Aorta (tissue), 5 donors: ENCODE results near the gene FBXL15. TPM values are rescaled to one million over a fixed set of nuclear protein-coding genes. Genes with fewer than 3 reads are reported as not detected.
"Not testable (repeated sequence)": the region's sequence is repeated elsewhere in the genome, so short reads cannot be mapped to it uniquely, and the experiment has no call there.

Source experiments
- ATAC-seq: fragments of 200-7000 bp; cut with Tn5 transposase; one replicate; pipeline ENCODE4 v1.9.1; 2022; ENCODE audit warnings: moderate library complexity; ENCODE audit not compliant: low FRiP score
- DNase-seq, 2 donors: peaks; one replicate each; pipeline ENCODE4 v3.0.0-alpha.2; 2020
- H3K27ac ChIP-seq, 2 donors: one replicate each; pipeline ENCODE4 v1.5.1; 2013; ENCODE audit warnings: low read length in 2 of 2, mild to moderate bottlenecking in 2 of 2, moderate library complexity in 2 of 2, control low read depth in 1 of 2, inconsistent platforms in 1 of 2, low read depth in 1 of 2
- H3K27me3 ChIP-seq, 2 donors: one replicate each; pipeline ENCODE4 v1.6.1; 2013; ENCODE audit warnings: control low read depth in 1 of 2, low read length in 1 of 2, mild to moderate bottlenecking in 1 of 2, moderate library complexity in 1 of 2; ENCODE audit not compliant: insufficient read depth in 2 of 2, control insufficient read depth in 1 of 2
- H3K36me3 ChIP-seq, 2 donors: one replicate each; pipeline ENCODE4 v1.6.1; 2013; ENCODE audit warnings: control low read depth in 1 of 2, low read length in 1 of 2, mild to moderate bottlenecking in 1 of 2; ENCODE audit not compliant: insufficient read depth in 2 of 2, control insufficient read depth in 1 of 2
- H3K4me1 ChIP-seq, 2 donors: one replicate each; pipeline ENCODE4 v1.6.1; 2013; ENCODE audit warnings: low read length in 2 of 2, control low read depth in 1 of 2, mild to moderate bottlenecking in 1 of 2, moderate library complexity in 1 of 2; ENCODE audit not compliant: insufficient read depth in 2 of 2, control insufficient read depth in 1 of 2
- H3K4me3 ChIP-seq, 2 donors: one replicate each; pipeline ENCODE4 v1.5.1; 2013; ENCODE audit warnings: low read length in 2 of 2, control low read depth in 1 of 2, mild to moderate bottlenecking in 1 of 2
- H3K9me3 ChIP-seq: one replicate; pipeline ENCODE4 v1.6.1; 2013; ENCODE audit warnings: mild to moderate bottlenecking, low read length; ENCODE audit not compliant: control insufficient read depth
- WGBS, 2 donors: extraction: QIAGEN DNeasy Blood & Tissue Kit; methylation state at CpG; one replicate each; pipeline ENCODE4 v1.1.7; 2013; 5-methylcytosine and 5-hydroxymethylcytosine counted together
- intact Hi-C, 2 donors: fragments of 100-400 bp; cut with DNase I; formaldehyde crosslinking; loops; one replicate each; pipeline versions ENCODE4 v1.14.2 to v1.15.0; 2022
- polyA plus RNA-seq, 2 donors: library from polyadenylated mRNA; stranded (reverse); fragments of 200-250 nt; gene quantifications; one replicate each; pipeline ENCODE4 v1.2.3, GENCODE V29; 2013
- total RNA-seq, 2 donors: library from RNA; stranded (reverse); fragmentation: NEBNext Ultra II Directional; extraction: Animal tissue kit (Norgen Biotek cat#: 25700); gene quantifications; one replicate each; pipeline ENCODE4 v1.2.1, GENCODE V29; 2021
- donor health status: healthy with polysubstance abuse.
- donor health status: Bipolar disorder and iron deficiency.
- donor health status: DM: no; HTN: no; CAD: no.
- donor health status: DM: no; HTN: no; CAD: no.
- donor health status: DM: yes; HTN: yes; CAD: no.

Gene FBXL15
- total and polyA plus RNA-seq, 4 donors = 7.0 to 30.5 (median 10.4) TPM

DNA sequence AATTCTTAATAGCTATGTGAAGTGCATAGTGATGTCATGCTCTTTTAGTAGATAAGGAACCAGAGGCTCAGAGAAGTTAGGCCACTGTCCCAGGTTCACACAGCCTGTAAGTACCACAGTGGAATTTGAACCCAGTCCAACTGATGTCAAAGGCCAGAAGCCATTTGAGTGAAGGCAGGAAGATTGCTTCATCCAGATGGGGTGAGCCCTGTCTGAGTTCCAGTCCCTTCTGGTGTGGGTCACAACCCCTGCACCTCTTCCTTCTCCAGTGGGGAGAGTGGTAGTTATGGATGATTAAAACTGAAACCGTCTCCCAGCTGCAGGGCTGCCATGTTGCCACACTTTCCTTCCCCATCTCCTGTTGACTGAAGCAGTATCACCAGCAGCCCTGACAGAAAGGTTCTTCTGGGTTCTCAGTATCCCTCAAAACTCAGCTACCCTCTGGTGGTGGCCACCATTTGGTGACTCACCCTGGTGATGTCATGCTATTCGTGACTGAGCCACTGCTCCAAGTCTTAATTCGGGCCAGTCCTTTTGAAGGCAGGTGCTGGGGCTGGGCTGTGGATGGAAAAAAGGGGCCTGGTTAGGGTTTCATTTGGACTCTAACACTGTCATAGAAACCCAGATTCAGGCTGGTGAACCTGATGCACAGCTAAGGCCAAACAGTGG is 32.2 kb downstream of the FBXL15 start:
- no peaks in the 10 kb centered on the region for H3K36me3 ChIP-seq
- no peak overlapping the region for H3K4me3 ChIP-seq
- ATAC-seq (no peak), DNase-seq (peak in 1 of 2 donors; percentile 79)
- intact Hi-C loops = no loop called here
- 25 to 33% methylated on average over 3 of the region's 3 CpGs for WGBS, 2 donors
- no peaks in the 10 kb centered on the region for H3K4me1 ChIP-seq
- no peaks in the 10 kb centered on the region for H3K9me3 ChIP-seq
- no peak overlapping the region for H3K27ac ChIP-seq
- H3K27me3 ChIP-seq = no peaks in the 10 kb centered on the region

DNA sequence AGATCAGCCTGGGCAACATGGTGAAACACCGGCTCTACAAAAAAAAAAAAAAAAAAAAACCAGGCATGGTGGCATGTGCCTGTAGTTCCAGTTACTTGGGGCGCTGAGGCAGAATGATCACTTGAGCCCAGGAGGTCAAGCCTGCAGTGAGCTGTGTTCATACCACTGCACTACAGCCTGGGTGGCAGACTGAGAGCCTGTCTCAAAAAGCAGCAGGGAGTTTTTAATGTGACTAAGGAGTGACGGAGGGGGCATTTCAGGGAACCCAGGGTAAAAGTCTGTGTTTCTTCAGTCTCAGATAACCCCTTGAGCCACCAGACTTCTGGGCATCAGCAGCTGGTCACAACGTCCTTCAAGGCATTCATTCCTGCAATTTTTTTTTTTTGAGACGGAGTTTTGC is 32.9 kb downstream of the FBXL15 start:
- intact Hi-C loops = no loop called here
- Histone ChIP-seq H3K4me3 (no peak overlapping the region), H3K4me1 (no peaks in the 10 kb centered on the region), H3K36me3 (no peaks in the 10 kb centered on the region), H3K9me3 (no peaks in the 10 kb centered on the region), H3K27ac (no peak overlapping the region), H3K27me3 (no peaks in the 10 kb centered on the region)
- DNase-seq (no peak), ATAC-seq (no peak)
- 64 to 72% methylated on average over 5 of the region's 5 CpGs for WGBS, 2 donors

GRCh38 chr10:102454662-102455487 is 34.2 kb downstream of the FBXL15 start:
- H3K4me1 ChIP-seq, H3K27ac ChIP-seq, H3K4me3 ChIP-seq, intact Hi-C loops, H3K9me3 ChIP-seq, H3K27me3 ChIP-seq, ATAC-seq, H3K36me3 ChIP-seq, DNase-seq: not testable (repeated sequence)
- 77 to 81% methylated on average over 13 of the region's 13 CpGs for WGBS, 2 donors

GRCh38 chr10:102455893-102456471 is 35.3 kb downstream of the FBXL15 start:
- 81 to 84% methylated on average over 7 of the region's 7 CpGs for WGBS, 2 donors
- no peaks in the 10 kb centered on the region for H3K9me3 ChIP-seq
- intact Hi-C loops = no loop called here

DNA sequence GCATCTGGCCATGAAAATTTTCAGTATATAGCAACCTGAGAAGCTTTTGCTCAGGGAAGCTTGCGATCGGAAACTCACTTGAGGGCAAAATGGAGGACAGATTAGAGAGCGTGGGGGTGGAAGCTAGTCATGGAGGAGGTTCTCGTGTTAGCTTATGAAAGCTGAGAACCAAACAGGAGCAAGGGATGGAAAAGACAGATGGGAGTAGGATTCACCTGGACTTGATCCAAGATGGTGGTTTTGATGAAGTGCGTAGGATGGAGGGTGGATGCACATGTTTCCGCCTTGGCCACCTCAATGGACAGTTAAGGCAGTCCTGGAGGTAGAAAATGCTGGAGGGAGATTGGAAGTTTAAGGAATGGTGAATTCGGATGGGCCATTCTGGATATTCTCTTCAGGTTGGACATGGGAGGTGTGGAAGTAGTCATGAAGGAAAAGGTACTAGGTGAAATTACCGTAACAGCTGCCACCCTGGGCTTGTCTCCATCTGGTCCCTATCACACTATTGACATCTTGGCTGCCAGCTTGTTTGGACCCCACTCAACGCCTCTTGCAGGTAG is 37.0 kb downstream of the FBXL15 start:
- no peaks in the 10 kb centered on the region for H3K9me3 ChIP-seq

More at GRCh38 chr10:102455893-102456471, 35.3 kb downstream of the FBXL15 start:
- Histone ChIP-seq H3K27ac (no peak overlapping the region), H3K36me3 (no peaks in the 10 kb centered on the region), H3K27me3 (no peaks in the 10 kb centered on the region), H3K4me3 (no peak overlapping the region), H3K4me1 (no peaks in the 10 kb centered on the region)
- no peak for DNase-seq
- ATAC-seq = no peak

GRCh38 chr10:102458656-102459055 is 38.0 kb downstream of the FBXL15 start:
- DNase-seq (no peak), ATAC-seq (no peak)
- no peak overlapping the region for H3K4me3 ChIP-seq
- no peak overlapping the region for H3K27ac ChIP-seq
- H3K27me3 ChIP-seq = no peaks in the 10 kb centered on the region
- H3K9me3 ChIP-seq = no peaks in the 10 kb centered on the region
- WGBS, 2 donors = 69 to 78% methylated on average over 4 of the region's 4 CpGs
- intact Hi-C loops = no loop called here
- H3K4me1 ChIP-seq = no peaks in the 10 kb centered on the region
- H3K36me3 ChIP-seq = no peaks in the 10 kb centered on the region

More for the DNA sequence above, 37.0 kb downstream of the FBXL15 start:
- no peaks in the 10 kb centered on the region for H3K27me3 ChIP-seq
- no peak overlapping the region for H3K27ac ChIP-seq
- WGBS, 2 donors = 83 to 90% methylated on average over 9 of the region's 9 CpGs
- H3K36me3 ChIP-seq = no peaks in the 10 kb centered on the region
- intact Hi-C loops = no loop called here
- no peak overlapping the region for H3K4me3 ChIP-seq
- DNase-seq (no peak), ATAC-seq (no peak)
- no peaks in the 10 kb centered on the region for H3K4me1 ChIP-seq

DNA sequence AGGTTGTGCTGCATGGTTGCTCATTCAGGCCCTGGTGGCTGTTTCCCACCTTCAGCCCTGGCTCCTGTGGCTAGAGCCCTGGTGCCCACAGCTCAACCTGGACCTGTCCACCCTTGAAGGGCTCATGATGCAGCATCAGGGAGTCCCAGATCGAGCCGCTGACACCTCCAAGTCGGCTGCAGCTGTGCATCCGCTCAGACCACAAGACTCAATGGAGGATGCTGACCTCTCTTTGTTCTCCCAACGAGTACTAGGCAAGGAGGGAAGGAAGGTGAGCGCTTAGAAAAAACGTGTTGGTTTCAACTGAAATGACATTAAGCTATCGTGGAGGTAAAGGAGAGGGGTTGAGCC is 40.2 kb downstream of the FBXL15 start:
- ATAC-seq (peak; percentile 34), DNase-seq (no peak)
- Histone ChIP-seq H3K4me1 (no peaks in the 10 kb centered on the region), H3K27me3 (no peaks in the 10 kb centered on the region), H3K27ac (no peak overlapping the region), H3K9me3 (no peaks in the 10 kb centered on the region), H3K36me3 (no peaks in the 10 kb centered on the region), H3K4me3 (peak overlapping the region; percentile 7 to 32)
- intact Hi-C loops = no loop called here
- 30 to 32% methylated on average over 8 of the region's 8 CpGs for WGBS, 2 donors

DNA sequence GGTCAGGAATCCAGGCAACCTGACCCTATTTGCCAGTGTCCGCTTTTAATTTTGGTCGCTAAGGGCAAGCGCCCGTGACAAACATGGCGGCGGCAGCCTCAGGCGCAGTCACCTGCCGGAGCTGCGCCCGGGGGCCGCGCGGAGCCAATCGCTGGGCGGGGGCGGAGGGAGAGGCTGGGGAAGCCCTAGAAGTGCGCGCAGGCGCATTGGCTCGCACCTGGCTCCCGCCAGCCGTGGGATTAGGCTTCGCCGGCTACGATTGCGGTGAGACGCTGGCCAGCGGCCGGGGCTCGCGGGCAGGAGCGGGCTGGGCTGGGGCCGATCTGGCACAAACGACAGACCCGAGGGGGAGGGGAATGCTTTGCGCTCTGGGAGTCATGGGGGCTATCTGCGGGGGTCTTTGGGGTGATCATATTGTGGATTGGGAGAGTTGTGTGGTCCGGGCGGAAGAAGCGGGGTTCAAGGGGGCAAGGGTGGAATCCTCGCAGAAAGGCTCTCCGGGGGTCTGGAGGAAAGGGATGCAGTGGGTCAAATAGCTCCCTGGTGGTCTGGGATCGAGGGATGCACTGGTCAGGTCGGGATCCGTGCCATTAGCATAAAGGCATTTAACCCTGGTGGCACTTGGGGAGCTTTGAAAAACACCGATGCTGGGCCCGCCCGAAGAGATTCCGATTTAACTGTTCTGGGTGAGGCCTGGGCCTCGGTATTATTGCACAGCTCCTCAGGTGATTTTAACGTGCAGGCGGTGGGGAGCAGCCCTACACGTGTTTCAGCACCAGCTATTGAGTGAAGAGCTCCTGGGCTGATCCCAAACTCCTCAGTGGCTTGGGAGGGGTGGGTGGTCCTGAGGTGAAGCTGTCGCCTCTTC is 40.8 kb downstream of the FBXL15 start:
- H3K9me3 ChIP-seq = no peaks in the 10 kb centered on the region
- peak; percentile 95 for ATAC-seq
- H3K27ac ChIP-seq = no peak overlapping the region
- H3K4me3 ChIP-seq = peak overlapping the region; percentile 7 to 32
- 8% methylated on average over 54 of the region's 54 CpGs for WGBS, 2 donors
- peak; percentile 94 to 96 for DNase-seq
- no peaks in the 10 kb centered on the region for H3K4me1 ChIP-seq
- H3K27me3 ChIP-seq = no peaks in the 10 kb centered on the region
- H3K36me3 ChIP-seq = no peaks in the 10 kb centered on the region
- intact Hi-C loops = no loop called here
